ENCODE data around the gene CYB561. TPM values are rescaled to one million over a fixed set of nuclear protein-coding genes. Genes with fewer than 3 reads are reported as not detected.

CYB561 gene
- polyA plus RNA-seq, 3 donors, result 5.2 to 11.8 (median 8.3) TPM

GRCh38 chr17:63430223-63430622 lies 15.9 kb downstream of the CYB561 start:
- intact Hi-C loops (cut with micrococcal nuclease), result no loop called here
- DNase-seq, result no peak
- Mint-ChIP-seq H3K9me3 (peaks cover 0 to 3% (median 0%) of the 10 kb centered on the region in 7 donors), H3K4me3 (no peak overlapping the region), H3K36me3 (peaks cover 0 to 4% of the 10 kb centered on the region in 2 donors), H3K4me1 (peaks cover 28% of the 10 kb centered on the region), H3K27ac (no peak overlapping the region), H3K27me3 (ENCODE audit: low read depth in 3 of 3) (peaks cover 4 to 10% (median 7%) of the 10 kb centered on the region in 3 donors)
- Histone ChIP-seq H3K36me3 (replicated peaks in 1 of 2; ENCODE audit: control insufficient read depth in 1 of 2, insufficient read depth in 2 of 2, low read length in 2 of 2) (no peaks in the 10 kb centered on the region), H3K9me3 (replicated peaks in 1 of 2; ENCODE audit: control insufficient read depth in 1 of 2, insufficient read depth in 1 of 2, low read length in 2 of 2) (no peaks in the 10 kb centered on the region), H3K27ac (ENCODE audit: low read depth in 1 of 2, low read length in 2 of 2) (no peak overlapping the region), H3K9ac (ENCODE audit: insufficient read depth, low read length, poor library complexity, severe bottlenecking) (no peak overlapping the region), H4K20me1 (ENCODE audit: insufficient read depth, low read length) (no peaks in the 10 kb centered on the region), H3K79me2 (ENCODE audit: insufficient read depth, low read length) (no peaks in the 10 kb centered on the region), H3K4me3 (replicated peaks in 1 of 3; ENCODE audit: low read depth in 2 of 3, low read length in 3 of 3) (no peak overlapping the region), H3K27me3 (ENCODE audit: control insufficient read depth in 2 of 2, insufficient read depth in 2 of 2, low read length in 2 of 2) (no peaks in the 10 kb centered on the region), H3K4me2 (replicated peaks; ENCODE audit: extremely low read depth, low read length, poor library complexity, severe bottlenecking) (no peak overlapping the region), H2AFZ (ENCODE audit: insufficient read depth, low read depth, low read length, poor library complexity, severe bottlenecking) (no peak overlapping the region), H3K4me1 (ENCODE audit: control insufficient read depth in 1 of 2, insufficient read depth in 2 of 2, low read length in 2 of 2) (peaks cover 15 to 20% of the 10 kb centered on the region in 2 donors)
- 100% methylated on average over 9 of the region's 11 CpGs for WGBS (ENCODE audit: insufficient coverage)
- no peak for TF ChIP-seq CTCF (IDR thresholded peaks at IDR 0.05)

GRCh38 chr17:63429766-63430165 lies 16.3 kb downstream of the CYB561 start:
- H3K27me3 Mint-ChIP-seq (ENCODE audit: low read depth in 3 of 3), result peaks cover 4 to 8% (median 7%) of the 10 kb centered on the region in 3 donors
- H3K4me3 Mint-ChIP-seq, result no peak overlapping the region
- H3K27ac Mint-ChIP-seq, result no peak overlapping the region
- TF ChIP-seq CTCF (IDR thresholded peaks at IDR 0.05), result no peak
- no peaks in the 10 kb centered on the region for H4K20me1 ChIP-seq (ENCODE audit: insufficient read depth, low read length)
- H3K9me3 Mint-ChIP-seq, result peaks cover 0 to 3% (median 0%) of the 10 kb centered on the region in 7 donors
- DNase-seq, result no peak
- no peaks in the 10 kb centered on the region for H3K36me3 ChIP-seq (replicated peaks in 1 of 2; ENCODE audit: control insufficient read depth in 1 of 2, insufficient read depth in 2 of 2, low read length in 2 of 2)
- no peaks in the 10 kb centered on the region for H3K79me2 ChIP-seq (ENCODE audit: insufficient read depth, low read length)
- no peaks in the 10 kb centered on the region for H3K27me3 ChIP-seq (ENCODE audit: control insufficient read depth in 2 of 2, insufficient read depth in 2 of 2, low read length in 2 of 2)
- H3K9ac ChIP-seq (ENCODE audit: insufficient read depth, low read length, poor library complexity, severe bottlenecking), result no peak overlapping the region
- peaks cover 24% of the 10 kb centered on the region for H3K4me1 Mint-ChIP-seq
- H3K4me1 ChIP-seq (ENCODE audit: control insufficient read depth in 1 of 2, insufficient read depth in 2 of 2, low read length in 2 of 2), result peaks cover 10 to 15% of the 10 kb centered on the region in 2 donors
- no peaks in the 10 kb centered on the region for H3K9me3 ChIP-seq (replicated peaks in 1 of 2; ENCODE audit: control insufficient read depth in 1 of 2, insufficient read depth in 1 of 2, low read length in 2 of 2)
- no peak overlapping the region for H3K4me2 ChIP-seq (replicated peaks; ENCODE audit: extremely low read depth, low read length, poor library complexity, severe bottlenecking)
- H3K36me3 Mint-ChIP-seq, result peaks cover 0 to 4% of the 10 kb centered on the region in 2 donors
- 97% methylated on average over 7 of the region's 7 CpGs for WGBS (ENCODE audit: insufficient coverage)
- intact Hi-C loops (cut with micrococcal nuclease), result loop anchor here in 1 of 2 donors (5.0 kb wide), 1 partner anchor 183 kb away; no protein-coding TSS in a partner anchor
- no peak overlapping the region for H3K27ac ChIP-seq (ENCODE audit: low read depth in 1 of 2, low read length in 2 of 2)
- no peak overlapping the region for H3K4me3 ChIP-seq (replicated peaks in 1 of 3; ENCODE audit: low read depth in 2 of 3, low read length in 3 of 3)
- H2AFZ ChIP-seq (ENCODE audit: insufficient read depth, low read depth, low read length, poor library complexity, severe bottlenecking), result no peak overlapping the region
